Activated CD4-positive, CD25-positive, alpha-beta regulatory T cell treated with anti-CD3 and anti-CD28 coated beads, Interleukin-2, amount 50 U/mL, for 16 hours (primary cell): ENCODE measurements around the gene EPC2.
A peak's percentile ranks its signal among the peaks of the same experiment; 100 is the strongest.

Experiments used
- DNase-seq: peaks from one replicate; pipeline ENCODE4 v3.0.0-alpha.2; 2020; ENCODE audit warnings: low read depth, low spot score

EPC2 gene

GRCh38 chr2:148643998-148644882, at the start of gene EPC2:
EPC2 (plus strand) TSS chr2:148644751; CDS start chr2:148645018, 267 bp downstream.
- DNase-seq, result peak; percentile 73

- DNase-seq, result no peak
Observed at GRCh38 chr2:148596018-148596417, 48.5 kb upstream of the EPC2 start.

DNA sequence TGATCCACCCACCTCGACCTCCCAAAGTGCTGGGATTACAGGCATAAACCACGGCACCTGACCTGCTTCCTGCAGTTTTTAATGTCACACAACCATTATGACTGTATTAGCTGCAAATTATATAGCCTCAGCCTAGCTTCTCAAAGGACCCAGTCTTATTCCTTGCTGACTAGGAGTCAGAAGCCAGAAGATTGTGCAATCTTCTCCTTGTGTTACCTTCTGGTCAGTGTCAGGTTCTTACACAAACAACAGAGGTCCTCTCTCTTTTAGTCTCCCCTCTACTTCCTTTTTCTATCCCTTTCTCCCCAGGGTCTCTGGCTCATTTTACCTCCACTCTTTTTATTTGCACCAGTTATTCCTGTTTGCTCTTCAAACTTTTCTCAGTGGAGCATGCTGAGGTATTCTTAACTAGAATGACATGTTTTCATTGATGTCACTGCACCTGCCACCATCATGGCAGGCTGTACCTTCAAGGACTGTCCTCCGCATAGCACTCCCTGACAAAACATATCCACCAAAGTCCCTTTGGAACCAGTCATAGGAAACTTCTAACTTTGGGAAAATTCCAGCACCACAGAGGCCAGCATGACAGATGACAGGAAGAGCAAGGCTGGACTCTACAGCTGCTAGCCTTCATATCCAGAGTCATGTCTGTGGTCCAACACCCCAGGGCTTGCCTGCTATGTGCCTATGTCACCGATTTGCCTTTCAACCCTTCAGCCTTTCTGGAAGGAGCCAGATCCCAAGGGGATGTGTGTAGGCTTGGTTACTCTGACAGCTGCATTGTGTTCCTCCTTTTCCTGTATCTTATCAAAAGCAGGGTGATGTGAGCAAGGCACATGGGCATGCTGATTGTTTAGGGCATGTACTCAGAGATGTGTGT, 45.2 kb upstream of the EPC2 start:
- DNase-seq, result no peak

DNA sequence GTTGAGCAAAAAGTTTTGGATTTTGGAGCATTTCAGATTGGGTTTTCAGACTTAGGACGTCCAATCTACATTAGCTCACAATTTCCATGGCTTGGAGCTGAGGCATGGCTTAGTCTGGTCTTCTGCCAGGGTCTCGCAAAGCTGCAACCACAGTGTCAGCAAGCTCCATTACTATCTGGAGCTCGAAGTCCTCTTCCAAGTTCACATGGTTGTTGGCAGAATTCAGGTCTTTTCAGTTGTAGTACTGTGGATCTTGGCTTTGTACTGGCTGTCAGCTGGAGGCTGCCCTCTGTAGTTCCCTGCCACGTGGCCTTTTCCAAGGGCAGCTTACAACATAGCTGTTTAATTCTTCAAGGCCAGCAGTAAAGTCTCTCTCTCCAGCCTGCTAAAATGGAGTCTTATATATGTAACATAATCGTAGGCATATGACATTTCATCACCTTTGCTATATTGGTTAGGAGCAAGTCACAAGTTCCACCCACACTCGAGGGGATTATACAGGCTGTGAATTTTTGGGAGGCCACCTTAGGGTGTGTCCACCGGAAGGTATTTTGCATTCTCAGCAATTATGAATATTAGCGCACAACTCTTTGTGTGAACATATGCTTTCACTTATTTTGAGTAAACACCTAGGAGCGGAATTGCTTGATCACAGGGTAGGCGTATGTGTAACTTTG, 41.5 kb upstream of the EPC2 start:
- no peak for DNase-seq

DNA sequence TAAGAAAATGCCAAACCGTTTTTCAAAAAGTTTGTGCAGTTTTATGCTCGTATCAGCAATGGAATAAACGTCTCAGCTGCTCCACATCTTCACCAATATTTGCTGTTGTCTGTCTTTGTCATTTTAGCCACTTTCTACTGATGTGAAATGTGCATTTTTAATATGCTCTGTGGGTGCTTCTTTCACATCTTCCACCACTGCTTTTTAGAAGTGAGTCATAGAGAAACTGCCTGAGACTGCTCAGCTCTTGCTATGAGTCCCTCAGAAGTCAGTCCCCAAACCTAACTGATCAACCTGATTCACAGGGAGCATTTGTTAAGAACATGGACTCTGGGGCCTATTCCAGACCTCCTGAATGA, 41.0 kb upstream of the EPC2 start:
- no peak for DNase-seq

GRCh38 chr2:148604927-148605326, 39.6 kb upstream of the EPC2 start:
- no peak for DNase-seq

GRCh38 chr2:148607566-148607965, 37.0 kb upstream of the EPC2 start:
- no peak for DNase-seq

- no peak for DNase-seq
Observed at GRCh38 chr2:148613231-148614013, 31.1 kb upstream of the EPC2 start.

DNA sequence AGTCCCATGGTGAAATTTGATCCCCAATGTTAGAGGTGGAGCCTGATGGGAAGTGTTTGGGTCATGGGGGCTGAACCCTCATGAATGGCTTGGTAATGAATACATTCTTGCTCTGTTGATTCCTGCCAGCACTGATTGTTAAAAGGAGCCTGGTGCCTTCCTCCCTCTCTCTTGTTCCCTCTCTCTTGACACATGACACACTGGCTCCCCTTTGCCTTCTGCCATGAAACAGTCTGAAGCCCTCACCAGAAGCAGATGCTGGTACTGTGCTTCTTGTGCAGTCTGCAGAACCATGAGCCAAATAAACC, 30.6 kb upstream of the EPC2 start:
- no peak for DNase-seq

DNA sequence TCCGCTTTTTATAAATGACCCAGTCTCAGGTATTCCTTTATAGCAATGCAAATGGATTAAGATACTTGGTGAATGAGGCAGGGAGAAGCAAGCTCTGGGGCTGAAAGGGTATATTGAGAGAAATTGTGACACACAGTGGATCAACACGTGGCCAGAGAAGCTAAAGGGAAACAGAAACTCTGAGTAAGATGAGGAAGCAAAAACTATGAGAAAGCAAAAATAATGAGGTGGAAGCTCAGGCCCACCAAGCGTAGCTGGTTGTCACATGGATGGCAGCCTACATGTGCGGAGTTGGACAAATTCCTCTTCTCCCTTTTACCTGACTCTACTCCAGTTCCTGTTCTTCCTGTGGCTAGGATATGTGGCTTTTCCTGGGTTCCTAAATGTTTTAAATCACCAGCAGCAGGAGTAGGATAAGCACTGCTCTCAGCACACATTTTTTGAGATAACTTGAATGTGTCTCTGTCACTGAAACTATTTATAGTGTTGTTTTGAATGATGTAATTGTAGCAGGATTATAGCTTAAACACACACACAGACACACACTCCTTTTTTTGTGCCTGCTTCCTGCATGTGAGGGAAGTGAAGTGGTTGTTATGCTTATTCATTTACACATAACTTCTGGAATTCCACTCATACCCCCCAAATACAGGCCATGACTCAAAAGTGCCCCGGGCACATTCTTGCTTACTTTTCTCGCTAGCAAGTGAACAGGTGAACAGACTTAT, 30.1 kb upstream of the EPC2 start:
- no peak for DNase-seq

GRCh38 chr2:148615381-148615841, 29.1 kb upstream of the EPC2 start:
- no peak for DNase-seq

GRCh38 chr2:148616662-148617061, 27.9 kb upstream of the EPC2 start:
- no peak for DNase-seq

- no peak for DNase-seq
Observed at GRCh38 chr2:148617219-148617618, 27.3 kb upstream of the EPC2 start.

- DNase-seq, result no peak
Observed at GRCh38 chr2:148619560-148620195, 24.9 kb upstream of the EPC2 start.

- DNase-seq, result no peak
Observed at GRCh38 chr2:148622366-148622765, 22.2 kb upstream of the EPC2 start.

GRCh38 chr2:148623086-148623485, 21.5 kb upstream of the EPC2 start:
- no peak for DNase-seq

GRCh38 chr2:148627224-148627623, 17.3 kb upstream of the EPC2 start:
- no peak for DNase-seq

DNA sequence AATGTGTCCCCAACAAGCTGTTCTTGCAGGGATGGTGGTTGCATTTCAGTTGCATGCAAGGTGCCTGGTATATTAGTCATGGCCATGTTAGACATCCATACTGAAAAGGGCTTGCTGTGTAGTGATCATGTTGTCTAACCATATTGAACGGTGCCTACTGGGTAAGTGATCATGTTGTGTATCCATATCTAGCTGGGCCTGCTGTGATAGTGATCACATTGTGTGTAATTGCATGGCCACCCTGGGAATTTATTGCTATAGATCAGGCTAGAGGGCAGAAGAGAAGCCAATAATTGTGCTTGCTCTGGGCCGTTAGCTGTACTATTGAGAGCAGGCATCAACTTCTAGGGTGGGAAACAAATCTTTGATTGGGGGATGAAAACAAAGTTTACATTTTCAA, 9.8 kb upstream of the EPC2 start:
- no peak for DNase-seq

DNA sequence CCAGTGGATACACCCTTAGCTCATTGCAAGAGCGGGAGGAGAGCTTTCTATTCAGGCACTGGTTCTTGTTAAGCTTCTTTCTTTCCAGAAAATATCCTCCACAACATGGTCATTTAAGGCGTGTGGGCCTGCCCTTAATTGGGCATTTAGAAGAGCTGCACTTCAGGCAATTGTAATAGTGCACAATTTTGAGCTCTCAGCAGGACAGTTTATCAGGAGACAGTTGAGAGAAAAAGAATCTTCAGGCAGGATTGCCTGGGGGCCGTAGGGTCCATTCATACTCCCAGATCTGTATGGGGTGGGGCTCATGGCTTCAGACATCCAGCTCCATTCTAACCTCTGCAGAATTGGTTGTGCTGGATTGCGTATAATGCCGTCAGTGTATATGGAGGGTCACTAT, 6.0 kb upstream of the EPC2 start:
- no peak for DNase-seq

- no peak for DNase-seq
Observed at GRCh38 chr2:148640767-148641166, 3.8 kb upstream of the EPC2 start.
